ENCODE data around the gene RNF157. TPM values are rescaled to one million over a fixed set of nuclear protein-coding genes. Genes with fewer than 3 reads are reported as not detected.

Gene RNF157
- total RNA-seq, 1 experiment from 2014 or later, result 4.0 TPM

DNA sequence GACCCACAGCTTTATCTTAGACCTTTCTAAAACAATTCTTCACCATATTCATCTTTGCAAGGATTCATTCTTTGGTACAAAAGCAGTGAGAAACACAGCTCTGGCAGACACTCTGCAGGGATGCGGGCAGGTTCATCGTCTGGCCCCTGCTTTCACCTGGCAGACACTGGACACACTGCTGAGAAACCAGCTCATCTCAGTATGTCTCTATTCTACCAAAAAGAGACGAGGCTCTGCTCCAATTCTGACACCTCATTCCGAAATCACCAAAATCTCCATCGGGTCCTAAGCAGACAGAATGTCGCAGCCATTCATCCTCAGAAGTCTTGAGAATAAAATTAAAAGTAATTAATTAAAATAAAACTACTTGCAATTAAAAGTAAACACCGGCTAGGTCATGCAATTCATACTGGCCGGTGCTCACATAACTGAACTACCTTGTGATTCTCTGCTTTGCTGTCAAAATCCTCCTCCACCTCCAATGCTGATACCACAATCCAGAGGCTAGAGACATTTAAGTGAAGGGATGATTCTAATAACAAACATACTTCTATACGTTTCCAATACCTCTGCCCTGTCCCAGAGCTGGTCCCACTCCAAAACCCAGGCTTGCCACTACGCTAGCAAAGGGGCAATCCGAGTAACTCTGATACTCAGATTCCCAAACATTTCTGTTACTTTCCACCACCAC is 1.3 kb downstream of the RNF157 start:
- in situ Hi-C loops (cut with HindIII; ENCODE audit: low pct_unique_long_range_greater_than_20kb, low sequenced_read_pairs) (no loop called here), intact Hi-C loops (cut with micrococcal nuclease; ENCODE audit: unreplicated experiment) (no loop called here)
- DNase-seq (ENCODE audit: low read depth, low spot score), result no peak
- peaks cover 4% of the 10 kb centered on the region; the same call in 1 of the 2 replicates for H3K4me1 ChIP-seq (ENCODE audit: control insufficient read depth, insufficient read depth, low read length)
- ChIA-PET POLR2A (interaction anchor here (0.7 kb wide), 1 partner anchor 24 kb away, joined by 10 read pairs; no protein-coding TSS in a partner anchor), CTCF (interaction anchor here (0.6 to 1.2 kb wide), 3 partner anchors 41 to 132 kb away, joined by 3 to 8 read pairs (median 5); no protein-coding TSS in a partner anchor)
- H3K4me3 ChIP-seq (ENCODE audit: low read depth in 2 of 2, low read length in 2 of 2), result no peak overlapping the region
- no peaks in the 10 kb centered on the region for H3K9me3 ChIP-seq (ENCODE audit: control insufficient read depth, insufficient read depth, low read depth, low read length)
- no TSS peak for BruUV-seq (replicated peaks)
- no peak for ATAC-seq
- H3K27me3 ChIP-seq (ENCODE audit: control insufficient read depth, insufficient read depth, low read length), result peaks cover 14% of the 10 kb centered on the region
- TF ChIP-seq, protein P1, sequence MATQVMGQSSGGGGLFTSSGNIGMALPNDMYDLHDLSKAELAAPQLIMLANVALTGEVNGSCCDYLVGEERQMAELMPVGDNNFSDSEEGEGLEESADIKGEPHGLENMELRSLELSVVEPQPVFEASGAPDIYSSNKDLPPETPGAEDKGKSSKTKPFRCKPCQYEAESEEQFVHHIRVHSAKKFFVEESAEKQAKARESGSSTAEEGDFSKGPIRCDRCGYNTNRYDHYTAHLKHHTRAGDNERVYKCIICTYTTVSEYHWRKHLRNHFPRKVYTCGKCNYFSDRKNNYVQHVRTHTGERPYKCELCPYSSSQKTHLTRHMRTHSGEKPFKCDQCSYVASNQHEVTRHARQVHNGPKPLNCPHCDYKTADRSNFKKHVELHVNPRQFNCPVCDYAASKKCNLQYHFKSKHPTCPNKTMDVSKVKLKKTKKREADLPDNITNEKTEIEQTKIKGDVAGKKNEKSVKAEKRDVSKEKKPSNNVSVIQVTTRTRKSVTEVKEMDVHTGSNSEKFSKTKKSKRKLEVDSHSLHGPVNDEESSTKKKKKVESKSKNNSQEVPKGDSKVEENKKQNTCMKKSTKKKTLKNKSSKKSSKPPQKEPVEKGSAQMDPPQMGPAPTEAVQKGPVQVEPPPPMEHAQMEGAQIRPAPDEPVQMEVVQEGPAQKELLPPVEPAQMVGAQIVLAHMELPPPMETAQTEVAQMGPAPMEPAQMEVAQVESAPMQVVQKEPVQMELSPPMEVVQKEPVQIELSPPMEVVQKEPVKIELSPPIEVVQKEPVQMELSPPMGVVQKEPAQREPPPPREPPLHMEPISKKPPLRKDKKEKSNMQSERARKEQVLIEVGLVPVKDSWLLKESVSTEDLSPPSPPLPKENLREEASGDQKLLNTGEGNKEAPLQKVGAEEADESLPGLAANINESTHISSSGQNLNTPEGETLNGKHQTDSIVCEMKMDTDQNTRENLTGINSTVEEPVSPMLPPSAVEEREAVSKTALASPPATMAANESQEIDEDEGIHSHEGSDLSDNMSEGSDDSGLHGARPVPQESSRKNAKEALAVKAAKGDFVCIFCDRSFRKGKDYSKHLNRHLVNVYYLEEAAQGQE (IDR thresholded peaks at IDR 0.05; ENCODE audit: insufficient read depth in 1 of 2, low read depth in 2 of 2, low read length in 1 of 2), result no peak
- TF ChIP-seq POLR2AphosphoS5 (IDR thresholded peaks at IDR 0.05; ENCODE audit: low read depth, low read length) (no peak), SIN3A (IDR thresholded peaks at IDR 0.05; ENCODE audit: borderline replicate concordance, insufficient read depth, low read depth, low read length) (no peak), TCF7L2 (IDR thresholded peaks at IDR 0.05; ENCODE audit: low read depth, low read length) (no peak)
- TF ChIP-seq, protein P2, sequence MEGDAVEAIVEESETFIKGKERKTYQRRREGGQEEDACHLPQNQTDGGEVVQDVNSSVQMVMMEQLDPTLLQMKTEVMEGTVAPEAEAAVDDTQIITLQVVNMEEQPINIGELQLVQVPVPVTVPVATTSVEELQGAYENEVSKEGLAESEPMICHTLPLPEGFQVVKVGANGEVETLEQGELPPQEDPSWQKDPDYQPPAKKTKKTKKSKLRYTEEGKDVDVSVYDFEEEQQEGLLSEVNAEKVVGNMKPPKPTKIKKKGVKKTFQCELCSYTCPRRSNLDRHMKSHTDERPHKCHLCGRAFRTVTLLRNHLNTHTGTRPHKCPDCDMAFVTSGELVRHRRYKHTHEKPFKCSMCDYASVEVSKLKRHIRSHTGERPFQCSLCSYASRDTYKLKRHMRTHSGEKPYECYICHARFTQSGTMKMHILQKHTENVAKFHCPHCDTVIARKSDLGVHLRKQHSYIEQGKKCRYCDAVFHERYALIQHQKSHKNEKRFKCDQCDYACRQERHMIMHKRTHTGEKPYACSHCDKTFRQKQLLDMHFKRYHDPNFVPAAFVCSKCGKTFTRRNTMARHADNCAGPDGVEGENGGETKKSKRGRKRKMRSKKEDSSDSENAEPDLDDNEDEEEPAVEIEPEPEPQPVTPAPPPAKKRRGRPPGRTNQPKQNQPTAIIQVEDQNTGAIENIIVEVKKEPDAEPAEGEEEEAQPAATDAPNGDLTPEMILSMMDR (IDR thresholded peaks at IDR 0.05), result no peak
- H3K36me3 ChIP-seq (ENCODE audit: control insufficient read depth, insufficient read depth, low read length), result no peaks in the 10 kb centered on the region
- H3K27ac ChIP-seq (ENCODE audit: low read length), result no peak overlapping the region

DNA sequence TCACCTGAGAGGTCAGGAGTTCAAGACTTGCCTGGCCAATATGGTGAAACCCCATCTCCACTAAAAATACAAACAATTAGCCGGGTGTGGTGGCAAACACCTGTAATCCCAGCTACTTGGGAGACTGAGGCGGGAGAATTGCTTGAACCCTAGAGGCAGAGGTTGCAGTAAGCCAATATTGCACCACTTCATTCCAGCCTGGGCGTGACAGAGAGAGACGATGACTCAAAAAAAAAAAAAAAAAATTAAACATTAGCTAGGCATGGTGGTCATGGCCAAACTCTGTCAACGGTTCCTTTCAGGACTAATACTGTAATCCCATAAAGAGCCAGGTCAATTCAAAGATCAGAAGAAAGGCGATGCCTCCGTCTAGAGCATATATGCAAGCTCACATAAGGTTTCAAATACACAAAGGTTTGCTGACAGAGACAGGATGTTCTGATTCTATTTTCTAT is 2.4 kb downstream of the RNF157 start:
- in situ Hi-C loops (cut with HindIII; ENCODE audit: low pct_unique_long_range_greater_than_20kb, low sequenced_read_pairs) (no loop called here), intact Hi-C loops (cut with micrococcal nuclease; ENCODE audit: unreplicated experiment) (no loop called here)
- TF ChIP-seq, protein P2 (IDR thresholded peaks at IDR 0.05), result no peak
- TF ChIP-seq TCF7L2 (IDR thresholded peaks at IDR 0.05; ENCODE audit: low read depth, low read length) (no peak), POLR2AphosphoS5 (IDR thresholded peaks at IDR 0.05; ENCODE audit: low read depth, low read length) (no peak), SIN3A (IDR thresholded peaks at IDR 0.05; ENCODE audit: borderline replicate concordance, insufficient read depth, low read depth, low read length) (no peak)
- TF ChIP-seq, protein P1 (IDR thresholded peaks at IDR 0.05; ENCODE audit: insufficient read depth in 1 of 2, low read depth in 2 of 2, low read length in 1 of 2), result no peak
- no peak overlapping the region for H3K4me3 ChIP-seq (ENCODE audit: low read depth in 2 of 2, low read length in 2 of 2)
- H3K27ac ChIP-seq (ENCODE audit: low read length), result no peak overlapping the region
- no peak for ATAC-seq
- H3K4me1 ChIP-seq (ENCODE audit: control insufficient read depth, insufficient read depth, low read length), result peaks cover 4% of the 10 kb centered on the region; the same call in 1 of the 2 replicates
- peaks cover 12% of the 10 kb centered on the region for H3K27me3 ChIP-seq (ENCODE audit: control insufficient read depth, insufficient read depth, low read length)
- POLR2A ChIA-PET, result interaction anchor here (0.6 kb wide), 1 partner anchor 36 kb away, joined by 9 read pairs; no protein-coding TSS in a partner anchor
- CTCF ChIA-PET, result interaction anchor here (0.6 kb wide), 1 partner anchor 41 kb away, joined by 4 read pairs; no protein-coding TSS in a partner anchor
- no TSS peak for BruUV-seq (replicated peaks)
- DNase-seq (ENCODE audit: low read depth, low spot score), result no peak
- no peaks in the 10 kb centered on the region for H3K9me3 ChIP-seq (ENCODE audit: control insufficient read depth, insufficient read depth, low read depth, low read length)
- no peaks in the 10 kb centered on the region for H3K36me3 ChIP-seq (ENCODE audit: control insufficient read depth, insufficient read depth, low read length)

Measured in Panc1 (cell line).